MM.1S (cell line): ENCODE data around the gene GCNT1.

ENCODE experiments used
- DNase-seq: peaks from one replicate; pipeline ENCODE4 v3.0.0-alpha.2; 2015
- H2AFZ ChIP-seq: fragments of 300-600 bp; sonication (generic); 2 replicates; pipeline ENCODE4 v1.6.0; 2016; ENCODE audit warnings: antibody characterized with exemption, low read length
- H3F3A ChIP-seq: fragments of 300-600 bp; sonication (generic); 2 replicates; pipeline ENCODE4 v1.6.1; 2016; ENCODE audit warnings: mild to moderate bottlenecking, antibody characterized with exemption, low read length, moderate library complexity, mixed read lengths; ENCODE audit not compliant: insufficient read depth
- H3K27ac ChIP-seq: fragments of 300-600 bp; sonication (generic); 2 replicates; pipeline ENCODE4 v1.5.1; 2016; ENCODE audit warnings: mild to moderate bottlenecking, low read length
- H3K27me3 ChIP-seq: fragments of 300-600 bp; sonication (generic); replicated peaks from 2 replicates; pipeline ENCODE4 v1.6.0; 2016; ENCODE audit warnings: low read length; ENCODE audit not compliant: insufficient read depth
- H3K36me3 ChIP-seq: fragments of 300-600 bp; sonication (generic); replicated peaks from 2 replicates; pipeline ENCODE4 v1.6.1; 2016; ENCODE audit warnings: mild to moderate bottlenecking, low read length, mixed read lengths; ENCODE audit not compliant: insufficient read depth
- H3K4me1 ChIP-seq: fragments of 300-600 bp; sonication (generic); 2 replicates; pipeline ENCODE4 v1.6.1; 2016; ENCODE audit warnings: low read length, mixed read lengths
- H3K4me2 ChIP-seq: fragments of 300-600 bp; sonication (generic); 2 replicates; pipeline ENCODE4 v1.6.0; 2016; ENCODE audit warnings: low read depth, low read length
- H3K4me3 ChIP-seq: fragments of 300-600 bp; sonication (generic); 2 replicates; pipeline ENCODE4 v1.5.1; 2016; ENCODE audit warnings: low read length, mixed read lengths
- H3K79me2 ChIP-seq: fragments of 300-600 bp; sonication (generic); 2 replicates; pipeline ENCODE4 v1.6.1; 2016; ENCODE audit warnings: mixed run types, low read length, mixed read lengths
- H3K9ac ChIP-seq: fragments of 300-600 bp; sonication (generic); 2 replicates; pipeline ENCODE4 v1.6.1; 2016; ENCODE audit warnings: low read length, mixed read lengths
- H3K9me2 ChIP-seq: fragments of 300-600 bp; sonication (generic); replicated peaks from 2 replicates; pipeline ENCODE4 v1.6.1; 2016; ENCODE audit warnings: mild to moderate bottlenecking, low read length, mixed read lengths; ENCODE audit not compliant: insufficient read depth
- H3K9me3 ChIP-seq: fragments of 300-600 bp; sonication (generic); replicated peaks from 2 replicates; pipeline ENCODE4 v1.6.1; 2016; ENCODE audit warnings: mild to moderate bottlenecking, low read length, mixed read lengths; ENCODE audit not compliant: insufficient read depth
- H4K20me1 ChIP-seq: fragments of 300-600 bp; sonication (generic); 2 replicates; pipeline ENCODE4 v1.6.1; 2016; ENCODE audit warnings: mild to moderate bottlenecking, low read length, moderate library complexity, mixed read lengths; ENCODE audit not compliant: insufficient read depth
- EZH2 ChIP-seq: fragments of 300-600 bp; sonication (generic); optimal IDR thresholded peaks from 2 replicates; pipeline ENCODE3; 2017; ENCODE audit warnings: low read depth, mild to moderate bottlenecking, antibody characterized with exemption, low read length, mixed read lengths
- EZH2phosphoT487 ChIP-seq: fragments of 300-600 bp; sonication (generic); IDR thresholded peaks from 2 replicates; pipeline ENCODE4 v1.6.1; 2018; ENCODE audit warnings: antibody characterized with exemption, low read length
- TF ChIP-seq, protein P1 (sequence below): fragments of 300-600 bp; sonication (generic); IDR thresholded peaks from 2 replicates; pipeline ENCODE4 v1.5.1; 2016; ENCODE audit warnings: antibody characterized with exemption, low read length, mixed read lengths

The GCNT1 gene

DNA sequence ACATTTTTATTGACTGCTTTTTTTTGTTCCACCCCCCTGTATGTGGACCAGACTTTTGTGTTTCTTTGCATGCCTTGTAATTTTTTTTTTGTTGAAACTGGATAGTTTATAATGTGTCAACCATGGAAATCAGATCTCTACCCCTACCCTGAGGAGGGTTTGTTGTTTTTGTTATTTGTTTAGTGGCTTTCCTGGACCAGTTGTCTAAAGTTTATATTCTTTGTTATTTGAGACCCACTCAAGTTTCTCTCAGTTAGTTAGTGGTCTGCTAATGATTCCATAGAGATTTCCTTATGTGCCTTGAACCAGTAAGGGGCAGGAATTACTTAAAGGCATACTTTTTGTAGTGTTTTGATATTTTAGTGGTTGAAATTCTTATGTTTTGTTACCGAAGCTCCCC, 41.1 kb downstream of the GCNT1 start:
- Histone ChIP-seq H3K9me3 (no peaks in the 10 kb centered on the region), H3K36me3 (no peaks in the 10 kb centered on the region), H3K4me1 (no peaks in the 10 kb centered on the region), H3K27me3 (no peaks in the 10 kb centered on the region), H3F3A (no peaks in the 10 kb centered on the region), H3K4me3 (no peak overlapping the region), H3K4me2 (no peak overlapping the region), H4K20me1 (no peaks in the 10 kb centered on the region), H2AFZ (no peak overlapping the region), H3K27ac (no peak overlapping the region), H3K79me2 (no peaks in the 10 kb centered on the region), H3K9ac (no peak overlapping the region), H3K9me2 (no peaks in the 10 kb centered on the region)
- no peak for DNase-seq
- no peak for TF ChIP-seq EZH2phosphoT487
- TF ChIP-seq, protein P1, sequence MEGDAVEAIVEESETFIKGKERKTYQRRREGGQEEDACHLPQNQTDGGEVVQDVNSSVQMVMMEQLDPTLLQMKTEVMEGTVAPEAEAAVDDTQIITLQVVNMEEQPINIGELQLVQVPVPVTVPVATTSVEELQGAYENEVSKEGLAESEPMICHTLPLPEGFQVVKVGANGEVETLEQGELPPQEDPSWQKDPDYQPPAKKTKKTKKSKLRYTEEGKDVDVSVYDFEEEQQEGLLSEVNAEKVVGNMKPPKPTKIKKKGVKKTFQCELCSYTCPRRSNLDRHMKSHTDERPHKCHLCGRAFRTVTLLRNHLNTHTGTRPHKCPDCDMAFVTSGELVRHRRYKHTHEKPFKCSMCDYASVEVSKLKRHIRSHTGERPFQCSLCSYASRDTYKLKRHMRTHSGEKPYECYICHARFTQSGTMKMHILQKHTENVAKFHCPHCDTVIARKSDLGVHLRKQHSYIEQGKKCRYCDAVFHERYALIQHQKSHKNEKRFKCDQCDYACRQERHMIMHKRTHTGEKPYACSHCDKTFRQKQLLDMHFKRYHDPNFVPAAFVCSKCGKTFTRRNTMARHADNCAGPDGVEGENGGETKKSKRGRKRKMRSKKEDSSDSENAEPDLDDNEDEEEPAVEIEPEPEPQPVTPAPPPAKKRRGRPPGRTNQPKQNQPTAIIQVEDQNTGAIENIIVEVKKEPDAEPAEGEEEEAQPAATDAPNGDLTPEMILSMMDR = no peak
- TF ChIP-seq EZH2 = no peak

- no peaks in the 10 kb centered on the region for H3K79me2 ChIP-seq
- TF ChIP-seq EZH2 (no peak), EZH2phosphoT487 (no peak)
- TF ChIP-seq, protein P1 = no peak
- no peaks in the 10 kb centered on the region for H3K36me3 ChIP-seq
Observed at GRCh38 chr9:76502746-76503145, 43.8 kb downstream of the GCNT1 start.

GRCh38 chr9:76510041-76510440, 51.1 kb downstream of the GCNT1 start:
- Histone ChIP-seq H3K9me3 (no peaks in the 10 kb centered on the region), H4K20me1 (no peaks in the 10 kb centered on the region), H3K9ac (no peak overlapping the region), H3K4me2 (no peak overlapping the region), H2AFZ (no peak overlapping the region), H3K36me3 (no peaks in the 10 kb centered on the region), H3K79me2 (no peaks in the 10 kb centered on the region), H3F3A (no peaks in the 10 kb centered on the region), H3K27me3 (no peaks in the 10 kb centered on the region), H3K4me3 (no peak overlapping the region), H3K4me1 (no peaks in the 10 kb centered on the region), H3K9me2 (no peaks in the 10 kb centered on the region), H3K27ac (no peak overlapping the region)
- no peak for DNase-seq
- TF ChIP-seq EZH2phosphoT487 (no peak), EZH2 (no peak)
- TF ChIP-seq, protein P1 = no peak

More at GRCh38 chr9:76502746-76503145, 43.8 kb downstream of the GCNT1 start:
- Histone ChIP-seq H3K9ac (no peak overlapping the region), H3K9me3 (no peaks in the 10 kb centered on the region), H2AFZ (no peak overlapping the region), H4K20me1 (no peaks in the 10 kb centered on the region), H3F3A (no peaks in the 10 kb centered on the region), H3K9me2 (no peaks in the 10 kb centered on the region), H3K4me3 (no peak overlapping the region), H3K27ac (no peak overlapping the region), H3K4me1 (no peaks in the 10 kb centered on the region), H3K27me3 (no peaks in the 10 kb centered on the region), H3K4me2 (no peak overlapping the region)
- no peak for DNase-seq
